Measurements from ENCODE around the gene SYT14. TPM values are rescaled to one million over a fixed set of nuclear protein-coding genes. Genes with fewer than 3 reads are reported as not detected.
"Not testable (repeated sequence)": the region's sequence is repeated elsewhere in the genome, so short reads cannot be mapped to it uniquely, and the experiment has no call there.

SYT14 gene
- total RNA-seq, 1 donor from 2014 or later = not detected

DNA sequence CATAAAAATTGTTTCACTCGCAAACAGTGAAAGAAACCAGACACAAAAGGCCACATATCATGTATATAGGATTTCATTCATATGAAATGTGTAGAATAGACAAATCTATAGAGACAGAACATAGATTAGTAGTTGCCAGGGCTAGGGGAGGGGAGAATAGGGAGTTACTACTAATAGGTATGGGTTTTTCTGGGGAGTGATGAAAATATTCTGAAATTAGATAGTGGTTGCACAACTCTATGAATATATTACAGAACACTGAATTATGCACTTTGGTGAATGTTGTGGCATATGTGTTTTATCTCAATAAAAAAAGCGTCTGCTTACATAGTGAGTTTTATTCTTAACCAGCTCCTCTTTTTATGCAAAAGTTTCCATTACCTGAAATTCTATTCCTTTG, 21.6 kb downstream of the SYT14 start:
- Mint-ChIP-seq H3K36me3 (ENCODE audit: low read depth) (no peaks in the 10 kb centered on the region), H3K4me3 (ENCODE audit: low read depth) (no peak overlapping the region), H3K9me3 (no peaks in the 10 kb centered on the region), H3K4me1 (ENCODE audit: low read depth) (no peaks in the 10 kb centered on the region), H3K27ac (no peak overlapping the region), H3K27me3 (ENCODE audit: low read depth) (peaks cover 7% of the 10 kb centered on the region)
- intact Hi-C loops (cut with micrococcal nuclease) = no loop called here
- no peak for DNase-seq (ENCODE audit: low spot score)

DNA sequence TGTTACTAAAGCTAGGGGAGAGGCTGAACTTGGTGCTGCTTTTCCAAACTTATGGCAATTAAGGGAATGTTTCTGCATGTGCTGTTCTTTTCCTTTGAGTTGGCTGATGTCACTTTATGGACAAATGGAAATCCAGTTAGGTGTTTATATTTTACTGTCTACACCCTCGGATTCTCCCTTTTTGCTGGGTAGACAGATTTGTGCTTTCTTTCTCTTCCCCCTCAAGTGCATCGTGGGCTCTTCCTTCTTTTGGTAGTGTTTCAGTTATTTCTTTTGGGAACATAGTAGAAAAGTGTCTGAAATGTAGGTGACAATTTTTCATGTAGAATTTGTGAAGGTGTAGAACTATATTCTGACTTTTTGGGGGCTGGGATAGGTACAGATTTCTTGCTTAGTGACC, 22.9 kb downstream of the SYT14 start:
- DNase-seq (ENCODE audit: low spot score) = no peak
- no peaks in the 10 kb centered on the region for H3K36me3 Mint-ChIP-seq (ENCODE audit: low read depth)
- no peak overlapping the region for H3K27ac Mint-ChIP-seq
- no peaks in the 10 kb centered on the region for H3K9me3 Mint-ChIP-seq
- no peaks in the 10 kb centered on the region for H3K4me1 Mint-ChIP-seq (ENCODE audit: low read depth)
- peaks cover 7% of the 10 kb centered on the region for H3K27me3 Mint-ChIP-seq (ENCODE audit: low read depth)
- H3K4me3 Mint-ChIP-seq (ENCODE audit: low read depth) = no peak overlapping the region
- intact Hi-C loops (cut with micrococcal nuclease) = no loop called here

DNA sequence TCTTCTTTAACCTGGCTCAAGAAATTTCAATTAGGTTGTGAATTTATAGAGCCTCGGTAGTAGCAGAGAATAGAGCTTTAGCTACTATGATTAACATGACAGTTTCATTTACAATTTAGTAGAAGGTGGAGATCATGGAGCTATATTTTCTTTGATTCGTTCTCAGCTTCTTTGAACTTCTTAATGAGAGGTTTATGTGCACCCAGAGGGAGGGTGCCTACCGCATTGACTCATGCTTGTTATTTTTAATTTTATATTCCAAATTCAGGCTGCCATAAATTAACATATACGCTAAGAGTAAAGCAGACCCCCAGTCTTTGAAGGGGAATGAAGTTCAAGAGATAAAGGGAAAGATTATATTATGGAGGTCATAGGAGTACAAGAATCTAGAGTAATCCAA, 24.4 kb downstream of the SYT14 start:
- Mint-ChIP-seq H3K27me3 (ENCODE audit: low read depth) (peaks cover 7% of the 10 kb centered on the region), H3K27ac (no peak overlapping the region), H3K4me3 (ENCODE audit: low read depth) (no peak overlapping the region), H3K36me3 (ENCODE audit: low read depth) (no peaks in the 10 kb centered on the region), H3K4me1 (ENCODE audit: low read depth) (no peaks in the 10 kb centered on the region), H3K9me3 (no peaks in the 10 kb centered on the region)
- DNase-seq (ENCODE audit: low spot score) = no peak
- intact Hi-C loops (cut with micrococcal nuclease) = no loop called here

GRCh38 chr1:209962856-209963255, 24.8 kb downstream of the SYT14 start:
- Mint-ChIP-seq H3K9me3 (no peaks in the 10 kb centered on the region), H3K4me1 (ENCODE audit: low read depth) (no peaks in the 10 kb centered on the region), H3K4me3 (ENCODE audit: low read depth) (no peak overlapping the region), H3K27ac (no peak overlapping the region), H3K36me3 (ENCODE audit: low read depth) (no peaks in the 10 kb centered on the region), H3K27me3 (ENCODE audit: low read depth) (peaks cover 7% of the 10 kb centered on the region)
- no peak for DNase-seq (ENCODE audit: low spot score)
- intact Hi-C loops (cut with micrococcal nuclease) = no loop called here

GRCh38 chr1:209965996-209966395, 28.0 kb downstream of the SYT14 start:
- Mint-ChIP-seq H3K36me3 (ENCODE audit: low read depth) (no peaks in the 10 kb centered on the region), H3K4me3 (ENCODE audit: low read depth) (no peak overlapping the region), H3K4me1 (ENCODE audit: low read depth) (no peaks in the 10 kb centered on the region), H3K27me3 (ENCODE audit: low read depth) (peaks cover 4% of the 10 kb centered on the region), H3K9me3 (no peaks in the 10 kb centered on the region), H3K27ac (no peak overlapping the region)
- intact Hi-C loops (cut with micrococcal nuclease) = no loop called here
- no peak for DNase-seq (ENCODE audit: low spot score)

- H3K27ac Mint-ChIP-seq; H3K4me3 Mint-ChIP-seq (ENCODE audit: low read depth); H3K9me3 Mint-ChIP-seq; H3K36me3 Mint-ChIP-seq (ENCODE audit: low read depth); DNase-seq (ENCODE audit: low spot score); H3K4me1 Mint-ChIP-seq (ENCODE audit: low read depth); intact Hi-C loops (cut with micrococcal nuclease); H3K27me3 Mint-ChIP-seq (ENCODE audit: low read depth): not testable (repeated sequence)
Observed at GRCh38 chr1:209978721-209979120, 40.7 kb downstream of the SYT14 start.

DNA sequence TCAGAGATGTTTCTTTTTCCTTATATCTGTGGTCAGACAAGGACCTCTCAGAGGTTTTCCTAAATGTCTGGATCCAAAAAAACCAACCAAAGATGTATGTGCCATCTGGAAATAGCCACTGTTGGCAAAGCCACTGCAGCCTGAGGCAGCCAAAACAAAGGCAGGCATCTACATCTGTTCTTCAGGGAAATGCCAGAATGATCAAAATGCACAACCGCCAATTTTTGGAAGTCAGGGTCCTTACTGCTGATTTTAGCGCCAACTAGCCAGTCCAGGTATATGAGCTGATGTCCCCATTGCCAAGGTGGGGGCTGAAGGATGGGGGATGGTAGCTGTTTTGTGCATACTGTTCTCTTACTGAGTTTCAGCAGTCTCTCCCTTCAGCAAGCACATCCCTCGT, 45.9 kb downstream of the SYT14 start:
- Mint-ChIP-seq H3K4me3 (ENCODE audit: low read depth) (no peak overlapping the region), H3K27ac (no peak overlapping the region), H3K9me3 (no peaks in the 10 kb centered on the region), H3K27me3 (ENCODE audit: low read depth) (peaks cover 10% of the 10 kb centered on the region), H3K36me3 (ENCODE audit: low read depth) (no peaks in the 10 kb centered on the region), H3K4me1 (ENCODE audit: low read depth) (no peaks in the 10 kb centered on the region)
- DNase-seq (ENCODE audit: low spot score) = no peak
- intact Hi-C loops (cut with micrococcal nuclease) = no loop called here

- intact Hi-C loops (cut with micrococcal nuclease) = no loop called here
- Mint-ChIP-seq H3K4me3 (ENCODE audit: low read depth) (no peak overlapping the region), H3K9me3 (no peaks in the 10 kb centered on the region), H3K27ac (no peak overlapping the region), H3K27me3 (ENCODE audit: low read depth) (peaks cover 12% of the 10 kb centered on the region), H3K4me1 (ENCODE audit: low read depth) (no peaks in the 10 kb centered on the region), H3K36me3 (ENCODE audit: low read depth) (no peaks in the 10 kb centered on the region)
- DNase-seq (ENCODE audit: low spot score) = no peak
Observed at GRCh38 chr1:209985002-209985401, 47.0 kb downstream of the SYT14 start.

GRCh38 chr1:209988706-209989105, 50.7 kb downstream of the SYT14 start:
- no peak overlapping the region for H3K4me3 Mint-ChIP-seq (ENCODE audit: low read depth)
- H3K4me1 Mint-ChIP-seq (ENCODE audit: low read depth) = no peaks in the 10 kb centered on the region
- no peaks in the 10 kb centered on the region for H3K36me3 Mint-ChIP-seq (ENCODE audit: low read depth)
- peaks cover 12% of the 10 kb centered on the region for H3K27me3 Mint-ChIP-seq (ENCODE audit: low read depth)
- DNase-seq (ENCODE audit: low spot score) = no peak
- intact Hi-C loops (cut with micrococcal nuclease) = loop anchor here (1.0 kb wide), 1 partner anchor 128 kb away; no protein-coding TSS in a partner anchor
- H3K9me3 Mint-ChIP-seq = no peaks in the 10 kb centered on the region
- H3K27ac Mint-ChIP-seq = no peak overlapping the region

DNA sequence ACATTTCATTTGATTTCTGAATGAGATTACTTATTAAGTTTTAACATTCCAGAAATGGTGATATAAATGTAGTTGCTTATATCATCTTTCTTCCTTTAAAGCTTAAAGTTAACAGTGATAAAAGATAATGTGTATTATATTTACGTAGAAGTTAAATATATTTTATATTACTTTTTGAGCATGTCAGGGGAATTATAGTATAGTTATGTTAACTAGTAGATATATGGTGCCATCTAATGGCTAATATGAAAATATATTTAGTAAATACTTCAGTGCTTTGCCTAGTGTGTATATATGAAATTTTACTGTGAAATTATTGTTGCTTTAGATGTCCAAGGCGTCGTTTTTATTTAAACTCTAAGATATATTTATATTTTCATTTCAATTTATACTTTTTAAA, 51.5 kb downstream of the SYT14 start:
- H3K36me3 Mint-ChIP-seq (ENCODE audit: low read depth) = no peaks in the 10 kb centered on the region
- intact Hi-C loops (cut with micrococcal nuclease) = loop anchor here (1.0 kb wide), 1 partner anchor 129 kb away; no protein-coding TSS in a partner anchor
- H3K9me3 Mint-ChIP-seq = no peaks in the 10 kb centered on the region

DNA sequence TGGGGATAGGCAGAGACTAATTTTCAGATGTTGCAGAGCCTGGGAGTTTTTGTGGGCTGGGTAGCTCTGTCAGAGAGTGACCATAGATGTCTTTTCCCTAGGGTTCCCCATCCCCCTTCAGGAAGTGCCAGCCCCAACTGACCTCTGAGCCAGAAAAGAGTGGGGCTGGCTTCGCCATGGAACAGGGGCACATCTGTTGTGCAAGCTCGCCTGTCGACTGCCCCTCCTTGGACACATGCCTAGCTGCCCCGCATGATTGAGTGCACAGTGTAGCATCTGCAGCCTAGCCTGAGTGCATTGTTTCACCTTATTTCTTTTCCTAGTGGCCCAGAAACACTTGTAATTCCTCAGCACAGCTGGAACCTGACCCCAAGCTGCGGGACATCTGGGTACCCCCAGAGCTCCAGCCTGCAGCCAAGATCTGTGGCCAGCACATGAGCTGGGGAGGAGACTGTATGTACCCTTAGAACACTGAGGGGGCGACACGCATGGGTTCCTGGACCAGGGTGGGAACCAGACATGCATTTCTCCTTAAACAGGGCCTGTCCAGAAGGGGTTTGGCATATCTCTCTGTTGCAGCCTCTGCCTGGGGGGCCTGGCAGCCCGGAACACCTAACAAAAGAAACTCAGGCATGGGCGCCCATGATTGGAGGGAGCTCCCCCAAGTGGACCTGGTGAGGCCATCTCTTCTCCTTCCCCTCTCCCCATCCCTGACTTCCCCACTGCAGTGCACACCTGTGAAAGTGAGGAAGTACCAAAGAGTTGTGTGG, 55.2 kb downstream of the SYT14 start:
- H3K27ac Mint-ChIP-seq = no peak overlapping the region
- H3K4me1 Mint-ChIP-seq (ENCODE audit: low read depth) = no peaks in the 10 kb centered on the region
- H3K36me3 Mint-ChIP-seq (ENCODE audit: low read depth) = no peaks in the 10 kb centered on the region
- intact Hi-C loops (cut with micrococcal nuclease) = loop anchor here (10.0 kb wide), 1 partner anchor 418 kb away; no protein-coding TSS in a partner anchor
- no peaks in the 10 kb centered on the region for H3K9me3 Mint-ChIP-seq
- peaks cover 10% of the 10 kb centered on the region for H3K27me3 Mint-ChIP-seq (ENCODE audit: low read depth)
- DNase-seq (ENCODE audit: low spot score) = no peak
- no peak overlapping the region for H3K4me3 Mint-ChIP-seq (ENCODE audit: low read depth)

More for the DNA sequence above, 51.5 kb downstream of the SYT14 start:
- Mint-ChIP-seq H3K27me3 (ENCODE audit: low read depth) (peaks cover 12% of the 10 kb centered on the region), H3K4me3 (ENCODE audit: low read depth) (no peak overlapping the region), H3K4me1 (ENCODE audit: low read depth) (no peaks in the 10 kb centered on the region), H3K27ac (no peak overlapping the region)
- DNase-seq (ENCODE audit: low spot score) = no peak

GRCh38 chr1:209996348-209996747, 58.3 kb downstream of the SYT14 start:
- DNase-seq (ENCODE audit: low spot score) = no peak
- H3K9me3 Mint-ChIP-seq = no peaks in the 10 kb centered on the region
- H3K27ac Mint-ChIP-seq = no peak overlapping the region
- intact Hi-C loops (cut with micrococcal nuclease) = loop anchor here (10.0 kb wide), 1 partner anchor 422 kb away; no protein-coding TSS in a partner anchor
- peaks cover 7% of the 10 kb centered on the region for H3K27me3 Mint-ChIP-seq (ENCODE audit: low read depth)
- no peaks in the 10 kb centered on the region for H3K4me1 Mint-ChIP-seq (ENCODE audit: low read depth)
- H3K36me3 Mint-ChIP-seq (ENCODE audit: low read depth) = no peaks in the 10 kb centered on the region
- H3K4me3 Mint-ChIP-seq (ENCODE audit: low read depth) = no peak overlapping the region

- Mint-ChIP-seq H3K36me3 (ENCODE audit: low read depth) (no peaks in the 10 kb centered on the region), H3K4me3 (ENCODE audit: low read depth) (no peak overlapping the region), H3K4me1 (ENCODE audit: low read depth) (no peaks in the 10 kb centered on the region), H3K27ac (no peak overlapping the region), H3K9me3 (no peaks in the 10 kb centered on the region), H3K27me3 (ENCODE audit: low read depth) (peaks cover 9% of the 10 kb centered on the region)
- intact Hi-C loops (cut with micrococcal nuclease) = loop anchor here (10.0 kb wide), 1 partner anchor 424 kb away; no protein-coding TSS in a partner anchor
- DNase-seq (ENCODE audit: low spot score) = no peak
Observed at GRCh38 chr1:209999005-209999404, 61.0 kb downstream of the SYT14 start.

All from activated T-helper 2 cell treated with anti-CD3 and anti-CD28 coated beads, Interferon-gamma antibody, Interleukin-2, Interleukin-4, amounts not matched to agents 10 μg/mL and 5 μg/mL and 100 μg/mL, durations not matched to agents 14 hours and 24 hours and 36 hours (primary cell).